GM23338 (cell line): ENCODE results near the gene ZNF366. TPM values are rescaled to one million over a fixed set of nuclear protein-coding genes. Genes with fewer than 3 reads are reported as not detected.

Experiments
- ATAC-seq: fragments of 200-7000 bp; cut with Tn5 transposase; 3 replicates; pipeline ENCODE4 v1.9.1; 2020
- DNase-seq: peaks from one replicate; pipeline ENCODE4 v3.0.0-alpha.2; 2015; ENCODE audit warnings: low spot score
- H2AFZ ChIP-seq: fragments of 200-600 bp; sonication (generic); 2 replicates; pipeline ENCODE4 v1.8.0; 2016; ENCODE audit warnings: antibody characterized with exemption, mild to moderate bottlenecking, moderate library complexity
- H3F3A ChIP-seq: fragments of 200-600 bp; sonication (generic); replicated peaks from 2 replicates; pipeline ENCODE4 v1.8.0; 2017; ENCODE audit warnings: antibody characterized with exemption, mixed run types, low read depth
- H3K27ac ChIP-seq: fragments of 200-600 bp; sonication (generic); 2 replicates; pipeline ENCODE4 v1.6.1; 2016; ENCODE audit warnings: low read depth
- H3K27me3 ChIP-seq: fragments of 200-600 bp; sonication (generic); 2 replicates; pipeline ENCODE4 v1.8.0; 2016; ENCODE audit warnings: mild to moderate bottlenecking, mixed run types, moderate library complexity; ENCODE audit not compliant: insufficient read depth
- H3K36me3 ChIP-seq: fragments of 200-600 bp; sonication (generic); 2 replicates; pipeline ENCODE4 v1.8.0; 2016; ENCODE audit warnings: mild to moderate bottlenecking; ENCODE audit not compliant: insufficient read depth
- H3K4me1 ChIP-seq: fragments of 200-600 bp; sonication (generic); 2 replicates; pipeline ENCODE4 v1.8.0; 2016; ENCODE audit warnings: mild to moderate bottlenecking, moderate library complexity; ENCODE audit not compliant: insufficient read depth
- H3K4me2 ChIP-seq: fragments of 200-600 bp; sonication (generic); 2 replicates; pipeline ENCODE4 v1.7.1; 2017; ENCODE audit warnings: mixed run types
- H3K4me3 ChIP-seq: fragments of 200-600 bp; sonication (generic); 2 replicates; pipeline ENCODE4 v1.6.1; 2016; ENCODE audit warnings: mixed run types
- H3K79me2 ChIP-seq: fragments of 200-600 bp; sonication (generic); replicated peaks from 2 replicates; pipeline ENCODE4 v1.8.0; 2017; ENCODE audit warnings: mild to moderate bottlenecking; ENCODE audit not compliant: insufficient read depth
- H3K9me2 ChIP-seq: fragments of 200-600 bp; sonication (generic); 2 replicates; pipeline ENCODE4 v1.8.0; 2017; ENCODE audit not compliant: insufficient read depth
- H4K20me1 ChIP-seq: fragments of 200-600 bp; sonication (generic); replicated peaks from 2 replicates; pipeline ENCODE4 v1.8.0; 2017; ENCODE audit warnings: mild to moderate bottlenecking; ENCODE audit not compliant: insufficient read depth
- H3K27ac Mint-ChIP-seq: 2 replicates; pipeline ENCODE4 v1.8.0; 2020; ENCODE audit warnings: inconsistent platforms, mild to moderate bottlenecking, moderate library complexity, mixed read lengths
- H3K27me3 Mint-ChIP-seq: 3 replicates; pipeline ENCODE4 v1.8.0; 2022; ENCODE audit warnings: low read depth, mild to moderate bottlenecking, moderate library complexity, mixed read lengths, inconsistent platforms; ENCODE audit not compliant: insufficient read depth, poor library complexity
- H3K36me3 Mint-ChIP-seq: 3 replicates; pipeline ENCODE4 v1.8.0; 2021; ENCODE audit warnings: low read depth, mild to moderate bottlenecking, inconsistent platforms, moderate library complexity, mixed read lengths
- H3K4me1 Mint-ChIP-seq: 3 replicates; pipeline ENCODE4 v1.8.0; 2020; ENCODE audit warnings: mild to moderate bottlenecking, inconsistent platforms, mixed read lengths
- H3K4me3 Mint-ChIP-seq: 3 replicates; pipeline ENCODE4 v1.8.0; 2021; ENCODE audit warnings: moderate library complexity, mild to moderate bottlenecking, inconsistent platforms, mixed read lengths
- H3K9me3 Mint-ChIP-seq: 3 replicates; pipeline ENCODE4 v1.8.0; 2020; ENCODE audit warnings: moderate library complexity, mild to moderate bottlenecking, inconsistent platforms, mixed read lengths
- CREB1 ChIP-seq: fragments of 250-450 bp; sonication (Bioruptor Pico); IDR thresholded peaks from 2 replicates; pipeline ENCODE4 v1.5.0; 2020; ENCODE audit warnings: low read depth, mild to moderate bottlenecking, moderate library complexity
- CTCF ChIP-seq, 2 experiments: fragments of 200-600 bp in 1 of 2; sonication (generic) in 1 of 2; conservative IDR thresholded peaks; 2 replicates each; pipeline versions ENCODE4 v1.5.1 to v1.6.1; 2016 to 2017; ENCODE audit warnings: antibody characterized with exemption in 2 of 2, low read depth in 2 of 2, mild to moderate bottlenecking in 2 of 2, moderate library complexity in 1 of 2
- EZH2 ChIP-seq: fragments of 200-600 bp; sonication (generic); IDR thresholded peaks from one replicate; pipeline ENCODE4 v1.8.0; 2017; ENCODE audit warnings: antibody characterized with exemption, mild to moderate bottlenecking, low read depth; ENCODE audit not compliant: unreplicated experiment
- JUNB ChIP-seq: IDR thresholded peaks from one replicate; pipeline ENCODE4 v1.6.1; 2016; ENCODE audit warnings: antibody characterized with exemption; ENCODE audit not compliant: unreplicated experiment
- NANOG ChIP-seq: IDR thresholded peaks from 2 replicates; pipeline ENCODE4 v1.6.1; 2016; ENCODE audit warnings: antibody characterized with exemption, borderline replicate concordance
- REST ChIP-seq: IDR thresholded peaks from one replicate; pipeline ENCODE4 v1.6.1; 2018; ENCODE audit warnings: antibody characterized with exemption; ENCODE audit not compliant: unreplicated experiment
- STAT1 ChIP-seq: IDR thresholded peaks from one replicate; pipeline ENCODE4 v1.6.1; 2016; ENCODE audit warnings: antibody characterized with exemption; ENCODE audit not compliant: unreplicated experiment
- ZNF331 ChIP-seq: fragments of 250-450 bp; sonication (Bioruptor Pico); IDR thresholded peaks from 2 replicates; pipeline ENCODE4 v1.5.0; 2020; ENCODE audit warnings: low read depth, mild to moderate bottlenecking, moderate library complexity
- ZNF462 ChIP-seq: fragments of 250-450 bp; sonication (Bioruptor Pico); IDR thresholded peaks from 2 replicates; pipeline ENCODE4 v1.5.0; 2020; ENCODE audit warnings: mild to moderate bottlenecking, moderate library complexity
- polyA plus RNA-seq: library from polyadenylated mRNA; unstranded; fragments of >200 nt; fragmentation: Nextera tagmentation; extraction: Ambion mirVana; gene quantifications from 2 replicates; pipeline ENCODE4 v1.2.1, GENCODE V29; 2016
- total RNA-seq: library from RNA; depleted of rRNA; stranded (reverse); fragments of >200 nt; shearing (Covaris generic); gene quantifications from 2 replicates; pipeline ENCODE4 v1.2.3, GENCODE V29; 2014

The ZNF366 gene
- total and polyA plus RNA-seq, 2 experiments from 2014 or later, result not detected

- TF ChIP-seq ZNF462 (CRISPR knock-in tag), result no peak
- no peak for TF ChIP-seq CTCF (conservative IDR thresholded peaks at IDR 0.05; ENCODE audit: low read depth in 2 of 2)
- no peak for TF ChIP-seq STAT1
- no peak for TF ChIP-seq CREB1 (CRISPR knock-in tag)
These were observed 30.5 kb downstream of the ZNF366 start (continued) for GRCh38 chr5:72476721-72477120.

- no peak overlapping the region for H3K27ac Mint-ChIP-seq
- Histone ChIP-seq H3K4me1 (no peaks in the 10 kb centered on the region), H3K4me2 (no peak overlapping the region), H4K20me1 (no peaks in the 10 kb centered on the region), H3K27me3 (no peaks in the 10 kb centered on the region), H2AFZ (no peak overlapping the region), H3K4me3 (no peak overlapping the region), H3F3A (no peaks in the 10 kb centered on the region), H3K9me2 (peaks cover 6% of the 10 kb centered on the region; the same call in 1 of the 2 replicates), H3K36me3 (no peaks in the 10 kb centered on the region), H3K27ac (no peak overlapping the region), H3K79me2 (no peaks in the 10 kb centered on the region)
- ATAC-seq (no peak), DNase-seq (no peak)
- peaks cover 3% of the 10 kb centered on the region; the same call in 2 of the 3 replicates for H3K4me1 Mint-ChIP-seq
- no peaks in the 10 kb centered on the region for H3K27me3 Mint-ChIP-seq
- H3K4me3 Mint-ChIP-seq, result no peak overlapping the region
- no peaks in the 10 kb centered on the region for H3K36me3 Mint-ChIP-seq
- no peaks in the 10 kb centered on the region; the same call in 2 of the 3 replicates for H3K9me3 Mint-ChIP-seq
- TF ChIP-seq EZH2 (no peak), JUNB (no peak), NANOG (no peak), STAT1 (no peak), REST (no peak), CTCF (conservative IDR thresholded peaks at IDR 0.05; ENCODE audit: low read depth in 2 of 2) (no peak), ZNF331 (CRISPR knock-in tag) (no peak), CREB1 (CRISPR knock-in tag) (no peak)
These were observed 30.9 kb downstream of the ZNF366 start for GRCh38 chr5:72476275-72476674.
